Activated CD4-positive, CD25-positive, alpha-beta regulatory T cell treated with anti-CD3 and anti-CD28 coated beads, Interleukin-2, amount 50 U/mL, for 72 hours (primary cell): Measurements from ENCODE around the gene NKAIN2.
"Not testable (repeated sequence)": the region's sequence is repeated elsewhere in the genome, so short reads cannot be mapped to it uniquely, and the experiment has no call there.

ENCODE experiments used
- DNase-seq: peaks from one replicate; pipeline ENCODE4 v3.0.0; 2021

NKAIN2 gene

GRCh38 chr6:123980311-123980710 lies 176.6 kb downstream of the NKAIN2 start:
- no peak for DNase-seq

DNA sequence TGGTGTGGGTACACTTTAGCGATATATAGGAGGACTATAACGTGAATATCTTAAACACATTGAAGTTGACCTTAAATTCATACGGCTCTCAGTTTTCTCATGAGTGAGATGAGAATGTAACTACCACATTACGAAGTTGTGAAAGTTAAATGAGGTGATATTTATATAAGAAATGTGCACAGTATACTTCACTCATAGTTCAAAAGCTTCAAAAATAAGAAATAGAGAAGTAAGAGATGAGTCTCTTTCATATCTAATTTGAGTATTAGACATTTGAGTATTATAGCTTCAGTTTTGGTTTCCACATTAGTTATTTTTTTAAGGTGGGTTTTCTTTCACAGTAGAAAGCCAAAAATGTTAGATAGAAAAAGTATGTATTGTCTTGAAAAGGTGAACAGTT lies 183.3 kb downstream of the NKAIN2 start:
- no peak for DNase-seq

DNA sequence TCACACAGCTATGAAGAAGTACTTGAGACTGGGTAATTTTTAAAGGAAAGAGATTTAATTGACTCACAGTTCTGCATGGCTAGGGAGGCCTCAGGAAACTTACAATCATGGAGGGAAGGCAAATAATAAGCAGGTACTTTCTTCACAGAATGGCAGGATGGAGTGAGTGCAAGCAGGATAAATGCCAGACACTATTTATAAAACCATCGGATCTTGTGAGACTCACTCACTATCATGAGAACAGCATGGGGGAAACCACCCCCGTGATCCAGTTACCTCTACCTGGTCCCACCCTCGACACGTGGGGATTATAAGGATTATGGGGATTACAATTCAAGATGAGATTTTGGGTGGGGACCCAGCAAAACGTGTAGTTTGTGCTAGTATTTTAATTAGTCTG lies 186.3 kb downstream of the NKAIN2 start:
- not testable (repeated sequence) for DNase-seq

- no peak for DNase-seq
Measured at GRCh38 chr6:123990376-123990775, 186.7 kb downstream of the NKAIN2 start.

- DNase-seq = no peak
Measured at GRCh38 chr6:123994168-123994567, 190.5 kb downstream of the NKAIN2 start.

DNA sequence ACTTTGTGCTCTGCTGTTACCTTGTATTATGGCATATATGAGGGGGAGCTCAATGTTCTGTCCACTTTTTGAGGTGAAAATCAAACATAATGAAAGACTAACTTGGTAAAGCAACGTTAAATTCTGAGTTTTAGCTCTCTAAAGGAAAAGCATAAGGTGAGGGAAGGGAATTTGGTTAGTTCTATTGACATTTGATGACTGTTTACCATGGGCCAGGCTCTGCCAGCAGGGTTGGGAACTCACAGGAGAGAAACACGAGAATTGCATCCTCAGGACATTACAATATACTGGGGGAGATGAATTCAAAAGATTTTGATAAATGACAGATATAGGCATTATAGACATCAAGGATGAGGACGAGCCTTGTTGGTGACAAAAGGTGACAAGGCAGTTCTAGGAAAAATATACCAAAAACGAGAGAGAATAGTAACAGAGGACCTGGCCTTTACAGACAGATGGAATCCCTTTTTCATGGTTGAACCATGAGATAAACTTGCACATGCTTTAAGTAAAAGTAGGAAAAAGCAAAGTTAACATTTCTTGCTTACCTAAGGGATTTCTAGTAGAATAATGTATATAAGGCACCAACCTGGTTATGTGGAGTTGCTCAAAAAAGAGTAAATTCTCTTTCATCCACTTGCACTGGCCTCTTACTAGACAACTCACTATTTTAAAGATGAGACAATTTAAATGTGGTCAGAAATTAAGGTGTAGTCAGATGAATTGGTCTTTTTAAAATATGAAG lies 191.4 kb downstream of the NKAIN2 start:
- DNase-seq = no peak

DNA sequence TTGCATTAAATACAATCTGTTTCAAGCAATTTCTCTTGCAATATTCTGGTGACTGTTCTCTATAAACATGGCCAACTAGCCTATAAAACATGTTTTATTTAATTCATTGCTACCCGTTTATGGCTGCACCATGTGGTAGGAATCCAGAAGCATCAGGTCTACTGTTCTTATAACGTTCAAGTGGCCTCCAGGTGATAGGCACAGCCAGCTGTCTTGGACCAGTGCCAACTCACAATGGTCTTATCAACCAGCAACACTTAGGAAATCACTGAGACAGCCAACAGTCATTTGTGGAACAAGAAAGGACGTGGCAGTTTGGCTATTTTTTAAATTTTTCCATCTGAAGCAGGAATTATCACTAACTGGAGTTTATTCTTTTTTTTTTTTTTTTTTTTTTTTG lies 193.6 kb downstream of the NKAIN2 start:
- no peak for DNase-seq

DNA sequence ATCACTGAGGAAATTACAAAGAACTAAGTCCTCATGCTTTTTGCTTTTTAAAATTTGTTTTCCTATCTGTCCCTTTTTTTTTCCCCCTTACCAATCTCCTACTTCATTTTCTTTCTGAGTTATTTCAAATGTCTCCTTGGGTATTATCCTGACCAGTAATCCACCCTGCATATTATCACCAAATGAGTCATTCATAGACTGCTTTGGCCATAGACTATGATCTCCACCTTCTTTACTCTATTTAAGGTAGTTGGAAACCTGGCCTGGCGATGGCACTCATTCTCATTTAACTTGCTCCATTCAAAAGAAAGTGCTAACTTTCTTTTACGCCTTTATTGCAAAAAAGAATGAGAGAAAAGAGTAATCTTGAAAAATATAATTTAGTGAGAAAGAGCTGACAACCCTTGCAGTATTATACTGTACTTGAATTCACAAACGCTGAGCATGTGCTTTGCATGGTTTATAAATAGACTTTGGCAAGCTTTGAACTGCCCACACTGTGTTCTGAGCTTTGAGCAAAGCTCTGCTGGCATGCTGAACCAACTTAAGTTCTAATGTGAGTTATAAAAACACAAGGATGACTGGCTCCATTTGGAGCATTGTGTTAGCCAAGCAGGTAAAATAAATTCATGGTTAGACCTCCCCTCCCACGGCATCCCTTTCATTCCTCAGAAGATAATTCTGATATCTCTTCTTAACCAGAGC lies 198.9 kb downstream of the NKAIN2 start:
- DNase-seq = no peak

DNA sequence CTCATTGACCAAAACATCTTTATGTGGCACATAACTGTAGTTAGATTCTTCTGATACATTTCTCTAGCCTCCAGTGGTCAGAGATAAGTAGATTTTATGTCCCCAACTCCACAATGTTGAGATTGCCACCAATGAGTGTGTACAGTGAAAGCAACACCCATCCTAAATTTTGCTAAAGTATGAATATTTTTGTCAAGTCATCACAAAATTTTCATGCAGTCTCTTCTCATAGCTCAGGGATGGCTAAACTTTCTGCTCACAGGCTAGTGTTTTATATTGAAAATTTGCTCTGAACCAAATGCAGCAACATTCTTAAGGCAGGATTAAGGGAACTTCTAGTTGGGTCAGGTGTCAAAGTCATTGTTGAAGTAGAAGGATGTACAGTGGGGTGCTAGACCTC lies 203.6 kb downstream of the NKAIN2 start:
- DNase-seq = no peak

DNA sequence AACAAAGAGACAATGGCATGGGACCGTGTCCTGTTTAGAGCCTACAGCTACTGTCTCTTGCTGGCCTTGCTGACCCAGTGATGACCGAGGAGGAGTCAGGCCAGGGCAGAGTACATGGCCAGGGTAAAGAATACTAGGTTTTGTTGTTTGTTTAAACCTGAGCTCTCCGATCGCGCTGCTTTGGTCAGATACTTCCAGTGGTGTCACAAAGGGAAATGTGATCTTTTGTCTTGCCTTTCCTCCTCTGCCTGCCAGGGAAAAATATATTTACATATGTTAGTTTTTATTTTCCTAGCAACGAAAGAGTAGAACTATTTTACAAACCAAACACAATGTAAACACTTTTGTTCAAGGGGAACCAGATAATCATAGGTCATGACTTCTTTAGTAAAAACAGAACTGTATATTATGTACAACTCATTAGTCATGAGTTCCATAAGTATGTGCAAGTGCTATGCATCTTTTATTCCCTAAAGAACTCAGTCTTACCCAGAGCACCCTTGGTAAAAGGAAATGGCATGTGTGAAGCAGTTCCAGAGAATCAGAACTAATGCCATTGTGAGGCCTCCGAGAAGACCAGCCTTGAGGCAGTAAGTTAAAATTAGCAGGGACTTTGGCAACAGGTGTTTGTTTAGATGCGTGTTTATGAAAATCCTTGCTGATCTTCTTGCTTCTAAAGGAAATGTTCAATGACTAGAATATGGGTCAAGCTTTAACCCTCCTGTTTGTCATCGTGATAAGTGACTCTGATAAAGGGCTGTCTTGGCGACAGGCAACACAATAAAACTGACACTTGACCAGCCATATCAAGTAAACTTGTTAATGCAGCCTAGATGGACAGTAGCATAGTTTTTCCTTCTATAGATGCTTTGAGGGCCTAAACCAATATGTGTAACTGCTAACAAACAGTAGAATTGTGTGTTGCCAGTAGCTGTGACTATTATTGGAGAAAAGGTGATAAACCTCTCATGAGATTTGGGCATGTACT lies 204.6 kb downstream of the NKAIN2 start:
- DNase-seq = no peak

DNA sequence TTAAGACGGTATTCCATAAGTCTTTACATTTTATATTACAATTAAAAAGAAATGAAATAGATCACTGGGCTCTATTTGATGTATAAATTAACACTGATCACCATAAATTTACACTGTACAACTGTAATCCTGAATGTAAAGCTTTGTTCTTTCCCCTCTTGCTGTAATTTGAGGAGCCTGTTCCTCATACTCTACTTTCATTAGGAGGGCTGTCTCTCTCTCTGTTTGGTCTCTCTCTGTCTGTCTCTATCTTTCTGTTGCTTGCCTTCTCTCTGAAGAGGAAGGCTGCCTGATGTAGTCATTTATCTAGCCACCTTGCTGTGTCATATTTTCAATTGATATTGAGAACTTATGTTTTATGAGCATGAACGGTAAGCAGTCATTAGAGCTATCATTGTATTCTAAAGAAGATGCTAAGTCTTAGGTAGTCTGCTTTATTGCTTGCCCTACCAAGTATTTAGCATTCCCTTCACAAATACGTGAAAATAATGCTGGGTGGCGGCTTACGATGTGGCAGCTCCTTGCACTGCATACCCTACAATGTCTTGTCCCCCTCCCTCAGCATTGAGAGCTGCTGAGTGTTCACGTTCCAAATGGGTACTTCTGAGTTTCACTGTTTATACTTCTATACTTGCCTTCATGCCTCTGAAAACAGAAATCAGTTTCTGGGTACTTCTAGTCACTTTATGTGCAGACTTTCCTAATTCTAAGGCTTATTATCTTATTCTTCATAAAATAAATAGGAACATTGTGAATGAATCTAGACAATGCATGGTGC lies 205.5 kb downstream of the NKAIN2 start:
- DNase-seq = no peak

GRCh38 chr6:124010574-124010973 lies 206.9 kb downstream of the NKAIN2 start:
- no peak for DNase-seq

DNA sequence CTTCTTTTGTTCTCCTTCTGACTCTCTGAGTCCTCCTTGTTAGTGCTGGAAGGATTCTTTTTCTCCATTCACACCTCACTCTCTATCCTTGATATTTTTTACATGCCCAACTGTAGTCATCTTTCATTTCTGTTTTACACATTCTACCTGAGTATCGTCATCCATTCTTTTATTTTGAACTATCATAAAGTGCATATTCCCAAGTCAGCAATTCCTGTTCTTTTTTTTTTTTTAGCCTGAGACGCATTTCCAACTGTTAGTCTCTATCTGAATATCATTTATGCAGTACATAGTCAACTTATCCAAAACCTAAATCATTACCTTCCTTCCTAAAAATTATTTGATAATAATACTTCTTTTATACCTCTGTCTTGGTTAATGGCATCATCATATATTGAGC lies 207.5 kb downstream of the NKAIN2 start:
- no peak for DNase-seq

- DNase-seq = not testable (repeated sequence)
Measured at GRCh38 chr6:124022051-124022450, 218.4 kb downstream of the NKAIN2 start.

DNA sequence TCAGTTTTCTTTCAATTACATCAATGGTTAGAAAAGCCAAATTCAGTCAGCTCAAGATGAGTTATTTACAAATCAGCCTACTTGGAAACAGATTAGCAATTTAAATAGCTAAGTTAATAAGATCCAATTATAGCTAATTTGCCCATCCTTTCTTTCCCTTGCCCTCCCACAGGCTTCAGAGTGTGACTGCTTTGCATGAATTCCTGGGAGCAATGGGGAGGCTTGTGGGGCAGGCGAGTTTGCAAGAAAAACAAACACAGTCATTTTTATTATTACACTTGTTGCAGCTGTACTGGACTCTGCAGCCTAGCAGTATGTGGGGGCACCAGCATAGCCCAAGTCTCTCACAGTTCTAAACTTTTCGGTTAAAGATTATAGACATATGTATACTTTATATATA lies 219.0 kb downstream of the NKAIN2 start:
- no peak for DNase-seq

DNA sequence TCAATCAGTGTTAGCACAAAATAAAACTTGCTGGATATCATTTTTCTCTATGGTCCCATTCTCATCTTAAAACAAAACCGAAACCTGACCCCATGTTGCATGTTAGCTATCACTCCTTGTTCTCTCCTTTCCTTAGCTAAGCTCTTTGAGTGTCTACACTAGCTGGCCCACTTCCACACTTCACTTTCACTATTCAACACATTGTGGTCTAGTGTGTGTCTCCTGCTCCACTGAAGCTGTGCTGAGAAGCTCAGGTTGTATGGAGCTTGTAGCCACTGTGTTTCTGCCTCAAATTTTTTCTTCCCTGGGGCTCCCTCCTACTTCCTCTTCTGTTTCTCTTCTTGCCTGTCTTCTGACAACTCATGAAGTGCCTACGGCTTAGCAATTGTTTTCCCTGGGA lies 223.0 kb downstream of the NKAIN2 start:
- no peak for DNase-seq

GRCh38 chr6:124027392-124027791 lies 223.7 kb downstream of the NKAIN2 start:
- no peak for DNase-seq

- no peak for DNase-seq
Measured at GRCh38 chr6:124028117-124028516, 224.5 kb downstream of the NKAIN2 start.

GRCh38 chr6:124029567-124029966 lies 225.9 kb downstream of the NKAIN2 start:
- no peak for DNase-seq

DNA sequence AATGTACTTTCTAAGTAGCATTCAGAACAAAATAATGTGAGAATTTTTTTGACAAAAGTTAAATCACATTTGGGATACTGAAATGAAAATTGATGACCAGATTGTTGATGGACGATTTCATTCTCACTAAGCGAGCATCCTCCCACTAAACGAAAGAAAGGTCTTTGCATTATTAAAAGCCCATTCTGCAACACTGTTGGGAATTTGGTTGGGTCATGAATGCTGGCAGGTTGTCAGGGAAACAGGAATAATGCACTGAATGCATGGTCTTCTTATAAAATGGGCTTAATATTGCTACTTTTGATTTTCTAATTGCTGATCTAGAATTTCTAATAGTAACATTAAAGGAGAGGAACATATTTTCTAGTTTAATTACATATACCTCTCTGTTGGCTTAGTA lies 229.8 kb downstream of the NKAIN2 start:
- DNase-seq = no peak

DNA sequence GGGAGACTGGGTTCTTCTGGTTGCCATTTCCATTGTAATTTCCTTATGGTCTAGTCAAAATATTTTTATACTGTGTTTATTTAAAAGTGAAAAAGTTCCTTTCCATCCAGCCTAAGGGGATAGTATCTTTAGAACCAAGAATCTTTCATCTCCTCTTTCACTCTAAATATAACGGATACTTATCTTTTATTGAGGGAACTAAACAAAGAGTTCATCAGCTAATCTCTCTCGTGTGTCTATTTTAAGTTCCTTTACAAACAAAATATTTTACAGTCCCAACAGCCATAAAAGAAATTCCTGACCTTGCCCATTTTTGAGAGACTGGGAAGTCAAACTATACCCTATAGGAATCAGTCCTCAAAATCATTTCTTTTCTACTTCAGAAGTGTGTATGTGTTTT lies 232.7 kb downstream of the NKAIN2 start:
- DNase-seq = no peak

DNA sequence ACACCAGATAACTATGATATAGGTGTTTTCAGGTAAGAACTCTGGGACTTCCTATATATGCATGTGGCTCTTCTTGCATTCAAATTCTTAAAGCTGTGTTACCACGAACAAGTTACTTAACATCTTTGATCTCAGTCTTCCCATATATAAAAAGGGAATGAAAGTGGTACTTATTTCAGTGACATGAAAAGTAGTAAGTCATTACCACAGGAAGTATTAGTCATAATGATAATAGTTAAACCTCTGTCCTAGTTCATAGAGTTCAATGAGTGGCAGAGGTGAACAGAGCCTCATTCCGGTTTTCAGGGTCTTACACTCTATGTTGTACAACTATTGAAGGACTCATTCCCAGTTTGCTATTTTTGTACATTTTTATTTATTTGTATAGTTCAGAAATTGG lies 237.0 kb downstream of the NKAIN2 start:
- no peak for DNase-seq

- DNase-seq = no peak
Measured at GRCh38 chr6:124052120-124052519, 248.5 kb downstream of the NKAIN2 start.
